ENCODE measurements around the gene DGKA.

GRCh38 chr12:55932551-55932910 is 1.6 kb downstream of the DGKA start:
- no peak for TF ChIP-seq ZNF274 (IDR thresholded peaks at IDR 0.05; ENCODE audit: low read depth, low read length)
- TF ChIP-seq YY1 (IDR thresholded peaks at IDR 0.05; ENCODE audit: insufficient read depth, insufficient read length), result no peak

Measured in NT2/D1 (cell line).